Amniotic epithelial cell (primary cell): ENCODE results near the gene HYAL2.

ENCODE experiments used
- DNase-seq: peaks from one replicate; pipeline ENCODE4 v3.0.0-alpha.2; 2010; ENCODE audit warnings: low read depth

The HYAL2 gene

GRCh38 chr3:50330330-50330729 lies 7.8 kb upstream of the HYAL2 start:
- no peak for DNase-seq

- peak; percentile 90 for DNase-seq
Observed at GRCh38 chr3:50327943-50328691, 5.6 kb upstream of the HYAL2 start, which contains the start of gene TUSC2. TSS of gene TUSC2 (minus strand) at chr3:50328223. CDS start at chr3:50328099, 124 bp downstream.

- DNase-seq = no peak
Observed at GRCh38 chr3:50327129-50327528, 4.6 kb upstream of the HYAL2 start.

- no peak for DNase-seq
Observed at GRCh38 chr3:50326182-50326541, 3.6 kb upstream of the HYAL2 start.

GRCh38 chr3:50325497-50326181 lies 3.1 kb upstream of the HYAL2 start:
- DNase-seq = no peak

GRCh38 chr3:50325113-50325480 lies 2.6 kb upstream of the HYAL2 start:
- DNase-seq = no peak

GRCh38 chr3:50324351-50325112 lies 2.0 kb upstream of the HYAL2 start:
- DNase-seq = peak; percentile 52

DNA sequence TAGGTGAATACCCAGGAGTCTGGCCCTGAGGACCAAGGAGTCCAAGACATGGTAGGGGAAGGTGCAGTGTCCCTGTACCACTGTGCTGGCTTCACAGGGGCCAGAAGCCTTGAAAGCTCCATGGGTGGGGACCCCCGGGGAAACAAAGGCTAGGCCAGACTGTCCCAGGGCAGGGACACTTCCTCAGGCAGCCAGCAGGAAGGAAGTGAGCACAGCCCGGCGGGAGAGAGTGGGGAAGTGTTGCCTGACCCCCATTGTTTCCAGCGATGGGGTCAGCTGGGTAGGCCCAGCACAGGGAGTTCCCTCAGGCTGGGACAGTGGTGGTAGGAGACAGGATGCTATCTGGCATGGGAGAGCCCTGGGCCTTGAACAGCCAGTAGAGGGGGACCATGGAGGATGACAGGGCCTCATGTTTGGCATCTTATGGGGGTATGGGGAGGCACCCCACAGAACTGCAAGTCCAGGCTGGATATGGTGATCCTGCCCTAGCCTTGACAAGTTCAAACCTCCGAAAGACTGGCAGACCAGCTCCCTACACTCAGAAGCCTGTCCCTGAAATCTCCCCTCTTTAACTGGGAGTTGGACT lies 1.2 kb upstream of the HYAL2 start:
- no peak for DNase-seq

GRCh38 chr3:50323092-50323600 lies 601 bp upstream of the HYAL2 start:
- DNase-seq = no peak

- no peak for DNase-seq
Observed at GRCh38 chr3:50322115-50322385, 495 bp downstream of the HYAL2 start.

- DNase-seq = peak; percentile 84
Observed at GRCh38 chr3:50321336-50322114, 1.0 kb downstream of the HYAL2 start.

GRCh38 chr3:50320853-50321335 lies 1.7 kb downstream of the HYAL2 start:
- DNase-seq = peak; percentile 61

- no peak for DNase-seq
Observed at GRCh38 chr3:50319894-50320625, 2.5 kb downstream of the HYAL2 start.

GRCh38 chr3:50319181-50319893 lies 3.2 kb downstream of the HYAL2 start:
- no peak for DNase-seq

DNA sequence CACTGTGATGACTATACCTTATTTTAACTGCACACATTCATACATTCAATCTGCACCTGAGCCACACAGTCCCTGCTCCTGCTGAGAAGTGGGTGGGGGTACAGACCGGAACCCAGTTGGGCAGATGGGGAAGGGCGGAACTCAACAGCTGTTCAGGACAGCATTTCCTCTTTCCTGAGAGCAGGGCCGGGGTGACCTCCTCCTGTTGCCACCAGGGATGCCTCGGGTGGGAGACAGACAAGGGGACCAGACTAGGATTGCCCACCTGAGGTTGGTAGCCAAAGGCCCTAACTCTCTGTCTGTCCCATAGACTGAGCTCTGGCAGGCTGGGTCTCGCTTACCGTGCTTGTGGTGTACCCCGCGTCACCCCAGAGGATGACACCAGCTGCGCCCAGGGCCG lies 3.9 kb downstream of the HYAL2 start:
- no peak for DNase-seq

DNA sequence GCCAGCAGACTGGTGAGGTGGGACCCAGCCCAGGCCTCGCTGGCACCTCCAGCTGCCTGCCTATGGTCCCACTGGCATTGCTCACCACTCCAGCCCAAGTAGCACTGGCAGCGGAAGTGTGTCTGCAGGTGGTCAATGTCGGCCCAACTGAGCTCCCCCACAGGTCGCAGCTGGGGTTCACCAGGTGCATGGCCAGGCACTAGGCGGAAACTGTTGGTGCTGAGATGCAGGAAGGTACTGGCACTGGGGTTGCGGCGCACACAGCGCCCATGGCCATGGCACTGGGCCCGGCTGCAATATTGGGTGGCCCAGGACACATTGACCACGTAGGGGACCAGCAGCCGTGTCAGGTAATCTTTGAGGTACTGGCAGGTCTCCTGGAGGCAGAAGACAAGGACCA lies 4.4 kb downstream of the HYAL2 start:
- DNase-seq = no peak

GRCh38 chr3:50317300-50317699 lies 5.2 kb downstream of the HYAL2 start:
- DNase-seq = no peak

- peak; percentile 67 for DNase-seq
Observed at GRCh38 chr3:50316657-50317242, 5.8 kb downstream of the HYAL2 start.

- DNase-seq = no peak
Observed at GRCh38 chr3:50314816-50315215, 7.7 kb downstream of the HYAL2 start.

DNA sequence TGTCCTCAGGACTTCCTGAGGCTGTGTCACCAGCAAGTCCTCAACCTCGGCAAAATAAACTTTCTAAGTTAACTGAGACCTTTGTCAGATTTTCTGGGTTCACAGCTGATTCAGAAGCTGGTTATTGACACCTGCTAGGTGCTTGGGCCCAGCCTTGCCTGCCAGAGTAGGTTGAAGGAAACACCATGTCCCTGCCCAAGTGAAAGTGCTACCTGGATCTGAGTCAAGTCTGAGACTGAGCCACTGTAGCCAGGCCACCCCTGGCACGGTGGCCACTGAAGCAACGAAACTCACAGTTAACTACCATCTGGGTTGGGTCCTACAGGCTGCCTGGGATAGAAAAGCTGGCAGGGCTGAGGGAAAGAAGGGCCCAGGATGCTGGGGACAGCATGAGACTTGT lies 8.2 kb downstream of the HYAL2 start:
- no peak for DNase-seq
